CD4-positive, alpha-beta T cell treated with Interleukin-15 for 1 hour (primary cell): ENCODE results near the gene HCFC1.

Experiments used
- DNase-seq: peaks from one replicate; pipeline ENCODE4 v3.0.0-alpha.2; 2020

The HCFC1 gene

DNA sequence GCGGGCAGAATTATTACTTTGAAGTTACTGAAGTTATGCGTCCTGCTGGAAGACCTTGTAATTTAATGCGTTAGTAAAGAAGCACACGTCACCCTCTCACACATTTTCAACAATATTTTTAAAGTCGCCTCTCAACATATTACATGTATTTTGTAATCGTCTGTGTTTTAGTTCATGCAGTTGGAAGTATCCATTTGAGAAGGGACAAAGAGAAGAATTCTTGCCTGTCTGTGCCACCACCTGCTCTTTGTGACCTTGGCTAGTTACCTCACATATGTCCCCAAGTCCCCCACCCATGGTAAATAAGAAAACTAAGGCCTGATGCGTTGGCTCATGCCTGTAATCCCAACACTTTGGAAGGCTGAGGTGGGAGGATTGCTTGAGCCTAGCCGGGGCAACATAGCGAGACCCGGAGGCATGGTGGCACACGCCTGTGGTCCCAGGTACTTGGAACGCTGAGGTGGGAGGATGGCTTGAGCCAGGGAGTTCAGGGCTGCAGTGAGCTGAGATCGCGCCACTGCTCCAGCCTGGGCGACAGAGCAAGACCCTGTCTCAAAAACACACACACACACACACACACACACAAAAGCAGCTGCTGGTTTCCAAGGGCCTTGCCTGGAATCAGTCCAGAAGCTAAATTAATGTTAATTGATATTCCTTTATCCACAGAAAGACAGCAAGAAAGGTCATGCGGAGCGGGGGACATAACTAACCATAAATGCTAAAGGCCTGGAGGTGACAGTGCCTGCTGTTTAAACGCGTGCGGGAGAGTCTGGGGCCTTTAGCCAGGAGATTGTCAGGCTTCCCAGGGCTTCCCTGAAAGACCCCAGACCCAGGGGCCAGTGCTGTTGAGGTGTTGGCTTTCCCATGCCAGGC, 1.7 kb upstream of the HCFC1 start:
- no peak for DNase-seq

GRCh38 chrX:153972368-153973126, 929 bp upstream of the HCFC1 start, which contains the start of gene TMEM187:
TSS of gene TMEM187 (plus strand) at chrX:153972754. CDS start at chrX:153982063, 9,309 bp downstream.
- peak; percentile 90 for DNase-seq

DNA sequence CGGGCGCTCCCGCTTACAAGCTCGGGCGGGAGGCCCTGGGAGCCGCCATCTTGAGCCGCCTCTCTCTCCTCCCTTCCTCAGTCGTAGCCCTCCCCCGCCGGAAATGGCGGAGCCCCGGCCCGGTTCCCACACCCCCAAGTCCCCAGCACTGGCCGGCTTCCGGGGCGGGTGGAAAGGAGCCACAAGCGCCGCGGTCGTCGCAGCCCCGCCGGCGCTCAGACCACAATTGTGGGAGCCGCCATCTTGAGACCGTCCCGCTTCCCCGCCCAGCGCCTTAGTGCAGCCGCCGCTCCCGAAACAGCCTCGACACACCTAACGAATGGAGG, 531 bp downstream of the HCFC1 start:
- peak; percentile 93 for DNase-seq

GRCh38 chrX:153970357-153971123, 1.1 kb downstream of the HCFC1 start:
- DNase-seq: peak; percentile 34

DNA sequence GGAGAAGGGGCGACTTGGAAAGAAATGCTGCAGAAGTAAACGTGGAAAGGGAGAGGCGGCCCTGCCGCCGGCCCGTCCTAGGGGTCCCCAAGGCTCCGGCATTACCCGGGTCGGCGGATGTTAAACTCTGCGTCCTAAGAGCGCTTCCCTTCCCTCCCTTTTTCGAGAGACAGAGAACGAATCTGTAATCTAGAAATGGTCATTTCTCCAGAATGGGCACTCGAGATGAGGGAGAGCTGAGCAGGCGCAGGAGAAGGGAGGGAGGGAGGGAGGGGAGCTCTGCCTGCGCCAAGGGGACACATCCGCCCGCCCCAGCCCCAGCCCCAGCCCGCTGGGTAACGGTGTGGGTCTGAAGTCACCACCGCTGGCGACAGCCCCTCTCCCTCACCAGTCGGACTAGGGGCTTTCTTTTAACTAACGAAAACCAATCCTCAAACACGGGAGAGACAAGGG, 1.7 kb downstream of the HCFC1 start:
- no peak for DNase-seq

DNA sequence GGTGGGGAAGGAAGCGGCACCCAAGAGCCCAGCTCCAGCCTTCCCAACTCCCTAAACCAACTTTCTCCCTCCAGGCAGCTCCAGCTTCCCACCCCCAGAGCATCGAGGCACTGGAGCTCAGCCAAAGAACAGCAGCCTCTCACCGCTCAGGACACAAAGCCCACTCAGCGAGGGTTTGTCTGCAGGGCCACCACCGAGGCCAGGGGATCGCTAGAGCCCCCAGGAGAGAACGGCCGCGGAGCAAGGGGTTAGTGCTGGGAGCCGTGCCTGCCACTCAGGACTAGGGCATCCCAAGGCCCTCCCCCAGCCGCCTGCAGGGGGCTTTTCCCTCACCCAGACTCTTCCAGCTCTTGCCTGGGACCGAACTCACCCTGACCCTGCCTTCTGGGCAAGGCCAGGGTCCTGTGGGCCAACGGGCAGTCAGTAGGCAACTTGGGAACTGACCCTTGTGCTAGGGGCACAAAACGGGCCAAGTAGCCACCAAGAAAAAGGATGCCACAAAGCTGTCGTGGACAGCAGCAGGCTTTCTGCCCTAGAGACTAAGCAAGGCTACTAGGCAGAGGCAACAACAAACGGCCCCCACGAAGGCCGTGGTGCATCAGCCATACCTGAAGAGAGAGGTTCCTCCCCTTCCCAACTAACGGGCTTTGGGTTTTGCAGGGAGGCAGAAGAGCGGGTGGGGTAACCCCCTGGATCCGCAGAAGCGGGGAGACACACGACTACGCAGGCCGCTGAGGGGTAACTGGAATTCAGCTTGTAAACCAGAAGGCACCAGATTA, 2.3 kb downstream of the HCFC1 start:
- no peak for DNase-seq

GRCh38 chrX:153968754-153969124, 2.9 kb downstream of the HCFC1 start:
- DNase-seq: peak; percentile 45

GRCh38 chrX:153968255-153968654, 3.4 kb downstream of the HCFC1 start:
- no peak for DNase-seq

GRCh38 chrX:153967536-153968224, 3.9 kb downstream of the HCFC1 start:
- DNase-seq: no peak

GRCh38 chrX:153966841-153967535, 4.6 kb downstream of the HCFC1 start:
- peak; percentile 38 for DNase-seq

DNA sequence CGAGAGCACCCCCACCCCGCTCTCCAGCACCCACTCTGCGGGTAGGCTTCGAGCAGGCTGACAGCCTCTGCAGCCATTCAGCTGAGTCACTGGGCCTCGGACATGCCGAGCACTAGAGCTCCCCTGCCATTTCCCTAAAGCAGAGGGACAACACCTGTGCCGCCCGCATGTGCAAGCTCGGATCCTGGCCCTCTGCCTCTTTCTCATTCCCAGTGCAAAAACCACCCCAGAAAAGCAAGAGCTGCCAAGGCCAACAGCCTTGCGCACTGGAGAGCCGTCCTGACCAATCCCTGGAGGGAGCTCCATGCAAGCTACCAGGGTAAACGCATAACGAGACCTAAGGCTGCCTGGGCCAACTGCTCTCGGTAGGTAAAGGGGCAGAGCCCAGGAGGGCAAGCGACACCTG, 5.3 kb downstream of the HCFC1 start:
- no peak for DNase-seq

DNA sequence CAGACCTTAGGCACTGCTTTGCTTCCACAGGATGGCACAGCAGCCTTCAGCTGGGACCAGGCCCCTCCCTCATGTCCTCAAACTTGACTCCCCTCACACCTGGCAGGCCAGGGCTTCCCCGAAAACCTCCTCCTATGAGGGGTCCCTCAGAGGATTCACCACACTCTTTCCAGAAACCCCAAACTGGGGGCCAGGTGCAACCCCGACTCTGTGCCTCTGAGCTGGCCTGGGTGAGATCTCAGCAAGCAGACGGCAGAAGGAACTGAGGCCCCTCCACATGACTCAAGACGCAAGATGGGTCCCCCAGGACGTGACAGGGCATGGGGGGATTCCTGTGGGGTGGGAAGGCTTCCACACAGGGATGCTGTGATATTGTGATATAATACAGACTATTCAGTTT, 6.2 kb downstream of the HCFC1 start:
- DNase-seq: no peak

DNA sequence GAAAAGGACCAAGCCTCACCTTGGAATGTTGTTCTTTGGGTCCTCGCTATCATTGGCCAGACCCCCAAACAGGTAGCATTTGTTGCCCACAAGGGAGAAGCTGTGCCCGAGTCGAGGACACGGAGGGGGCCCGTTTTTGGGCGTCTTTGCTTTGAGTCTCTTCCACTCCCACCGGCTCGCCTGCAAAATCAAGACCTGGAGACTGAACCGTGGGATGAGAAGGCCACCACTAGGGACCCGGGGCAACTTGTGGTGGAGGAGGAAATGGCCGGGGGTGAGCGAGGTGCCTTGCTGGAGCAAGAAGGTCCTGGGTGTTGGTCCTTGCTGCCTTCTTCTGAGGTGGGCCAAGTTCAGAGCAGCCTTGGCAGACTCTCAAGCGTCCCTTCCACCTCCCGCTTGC, 7.5 kb downstream of the HCFC1 start:
- DNase-seq: no peak

- no peak for DNase-seq
Observed at GRCh38 chrX:153963546-153963945, 8.1 kb downstream of the HCFC1 start.

- no peak for DNase-seq
Observed at GRCh38 chrX:153961292-153961691, 10.3 kb downstream of the HCFC1 start.

GRCh38 chrX:153960786-153961185, 10.8 kb downstream of the HCFC1 start:
- DNase-seq: no peak

DNA sequence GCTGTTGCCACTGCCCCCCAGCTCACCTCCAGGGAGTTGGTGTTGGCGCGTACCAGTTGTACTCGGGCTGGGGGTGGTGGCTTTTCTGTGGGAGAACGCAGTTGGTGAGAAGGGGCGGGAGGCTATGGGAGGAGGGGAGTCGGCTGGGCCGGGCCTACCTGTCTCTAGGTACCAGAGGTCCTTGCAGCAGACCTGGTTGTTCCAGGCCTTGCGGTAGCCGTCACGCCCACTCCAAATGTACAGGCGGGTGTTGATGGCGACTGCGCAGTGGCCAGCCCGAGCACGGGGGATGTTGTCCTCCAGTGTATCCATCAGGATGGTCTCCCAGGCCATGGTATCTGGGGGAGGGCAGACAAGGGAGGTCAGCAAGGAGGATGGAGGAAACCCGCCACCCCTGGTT, 11.5 kb downstream of the HCFC1 start:
- no peak for DNase-seq

- no peak for DNase-seq
Observed at GRCh38 chrX:153959649-153960048, 12.0 kb downstream of the HCFC1 start.

GRCh38 chrX:153958605-153959004, 13.0 kb downstream of the HCFC1 start:
- no peak for DNase-seq

DNA sequence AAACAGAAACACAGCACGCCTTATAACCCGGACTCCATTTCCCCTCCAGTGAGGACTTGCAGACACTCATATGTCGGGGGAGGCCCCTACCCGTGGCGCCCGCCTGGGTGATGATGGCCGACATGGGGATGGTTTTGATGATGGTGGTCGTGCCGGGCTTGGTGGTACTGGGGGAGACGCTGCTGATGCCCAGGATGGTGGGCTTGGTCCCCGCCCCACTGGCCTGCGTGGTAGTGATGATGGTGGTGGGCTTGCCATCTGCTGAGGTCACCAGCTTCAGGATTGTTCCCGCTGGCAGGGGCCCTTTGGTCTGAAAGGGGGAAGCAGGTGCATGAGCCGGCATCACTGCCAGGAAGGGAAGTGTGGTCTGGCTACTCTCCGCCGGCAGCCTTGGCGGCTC, 14.4 kb downstream of the HCFC1 start:
- no peak for DNase-seq
